GM12872 (cell line): ENCODE data around the gene ROR1.

Experiments used
- TF ChIP-seq, protein P1 (sequence below): IDR thresholded peaks from 3 replicates; pipeline ENCODE4 v1.5.1; 2011; ENCODE audit warnings: low read depth, mild to moderate bottlenecking, low read length, moderate library complexity; ENCODE audit not compliant: insufficient read depth

Gene ROR1

DNA sequence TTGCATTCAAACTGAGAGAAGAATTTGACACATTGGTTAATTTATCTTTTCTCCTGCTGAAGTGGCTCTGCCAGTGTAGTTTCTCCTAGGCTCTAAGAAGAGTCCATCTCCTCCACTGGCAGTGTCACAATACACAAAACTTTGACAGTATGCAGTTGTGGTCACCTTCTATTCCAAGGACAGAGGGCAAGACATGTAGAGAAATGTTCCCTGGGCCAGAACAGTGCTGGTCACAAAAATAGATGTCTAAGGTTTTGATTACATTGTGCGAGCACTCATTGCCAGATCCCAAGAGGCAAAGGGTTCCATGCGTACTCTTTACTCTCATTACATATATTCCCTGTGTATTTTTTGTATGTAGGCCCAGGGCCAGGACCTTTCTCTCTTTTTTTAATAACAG is 281.5 kb downstream of the ROR1 start:
- TF ChIP-seq, protein P1, sequence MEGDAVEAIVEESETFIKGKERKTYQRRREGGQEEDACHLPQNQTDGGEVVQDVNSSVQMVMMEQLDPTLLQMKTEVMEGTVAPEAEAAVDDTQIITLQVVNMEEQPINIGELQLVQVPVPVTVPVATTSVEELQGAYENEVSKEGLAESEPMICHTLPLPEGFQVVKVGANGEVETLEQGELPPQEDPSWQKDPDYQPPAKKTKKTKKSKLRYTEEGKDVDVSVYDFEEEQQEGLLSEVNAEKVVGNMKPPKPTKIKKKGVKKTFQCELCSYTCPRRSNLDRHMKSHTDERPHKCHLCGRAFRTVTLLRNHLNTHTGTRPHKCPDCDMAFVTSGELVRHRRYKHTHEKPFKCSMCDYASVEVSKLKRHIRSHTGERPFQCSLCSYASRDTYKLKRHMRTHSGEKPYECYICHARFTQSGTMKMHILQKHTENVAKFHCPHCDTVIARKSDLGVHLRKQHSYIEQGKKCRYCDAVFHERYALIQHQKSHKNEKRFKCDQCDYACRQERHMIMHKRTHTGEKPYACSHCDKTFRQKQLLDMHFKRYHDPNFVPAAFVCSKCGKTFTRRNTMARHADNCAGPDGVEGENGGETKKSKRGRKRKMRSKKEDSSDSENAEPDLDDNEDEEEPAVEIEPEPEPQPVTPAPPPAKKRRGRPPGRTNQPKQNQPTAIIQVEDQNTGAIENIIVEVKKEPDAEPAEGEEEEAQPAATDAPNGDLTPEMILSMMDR: no peak

- TF ChIP-seq, protein P1: no peak
Measured at GRCh38 chr1:64059556-64059955, 285.7 kb downstream of the ROR1 start.

DNA sequence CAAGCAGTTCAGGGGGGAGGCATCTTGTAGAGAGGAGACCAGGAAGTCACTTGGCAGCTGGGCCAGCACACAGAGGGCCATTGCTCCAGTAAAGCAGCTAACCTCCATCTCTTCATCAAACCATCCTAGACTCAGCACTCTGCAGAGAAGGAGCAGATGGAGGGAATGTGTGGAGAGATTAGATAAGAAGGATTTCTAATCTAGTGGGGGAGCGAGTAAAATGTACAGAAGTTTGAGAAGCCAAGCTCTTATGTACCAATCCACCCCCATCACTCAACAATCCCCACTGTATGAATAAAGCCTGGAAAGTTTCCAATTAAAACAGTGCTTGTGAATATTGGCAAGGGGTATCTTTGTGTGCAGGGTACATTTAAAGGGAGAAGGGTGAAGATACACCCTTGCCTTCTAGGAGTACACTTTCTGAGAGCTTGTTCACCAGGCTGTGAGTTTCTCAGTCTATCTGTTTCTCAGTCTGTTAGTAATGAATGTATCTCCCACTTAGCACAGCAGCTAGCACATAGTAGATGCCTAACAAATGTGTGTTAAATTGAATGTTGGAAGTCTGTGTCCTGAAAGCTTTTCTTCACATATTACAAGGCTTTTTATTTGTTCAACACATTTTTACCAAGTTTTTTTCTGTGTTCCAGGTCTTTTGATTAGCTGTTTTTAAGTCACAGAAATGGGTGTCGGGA is 286.9 kb downstream of the ROR1 start:
- TF ChIP-seq, protein P1: no peak

DNA sequence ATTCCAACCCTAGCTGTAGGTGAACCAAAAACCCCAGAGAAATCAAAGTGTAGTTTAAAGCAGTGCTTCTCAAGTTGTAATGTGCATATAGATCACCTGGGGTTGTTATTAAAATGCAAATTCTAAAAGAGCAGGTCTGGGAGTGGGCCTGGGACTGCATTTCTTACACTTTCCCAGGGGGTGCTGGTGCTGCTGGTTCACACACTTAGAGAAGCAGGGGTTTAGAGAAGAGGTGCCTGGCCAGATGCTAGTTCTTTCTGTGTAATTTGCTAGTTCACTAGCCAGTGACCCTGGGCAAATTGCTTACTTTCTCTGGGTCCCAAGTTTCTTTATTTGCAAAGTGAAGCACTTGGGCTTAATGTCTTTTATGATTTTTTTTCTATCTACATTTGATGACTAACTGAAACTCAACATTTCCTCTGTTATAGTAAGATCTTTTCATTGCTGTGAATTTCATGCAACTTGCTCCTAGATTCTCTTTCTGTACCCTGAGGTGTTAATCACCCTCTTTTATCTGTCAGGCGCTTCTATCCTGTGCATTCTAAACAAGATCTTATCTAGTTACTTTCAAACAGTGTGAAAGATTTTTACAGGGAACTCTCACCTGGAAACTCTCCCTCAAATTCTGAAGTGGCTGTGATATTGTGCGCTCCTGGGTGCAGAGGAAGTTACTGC is 287.8 kb downstream of the ROR1 start:
- TF ChIP-seq, protein P1: no peak

DNA sequence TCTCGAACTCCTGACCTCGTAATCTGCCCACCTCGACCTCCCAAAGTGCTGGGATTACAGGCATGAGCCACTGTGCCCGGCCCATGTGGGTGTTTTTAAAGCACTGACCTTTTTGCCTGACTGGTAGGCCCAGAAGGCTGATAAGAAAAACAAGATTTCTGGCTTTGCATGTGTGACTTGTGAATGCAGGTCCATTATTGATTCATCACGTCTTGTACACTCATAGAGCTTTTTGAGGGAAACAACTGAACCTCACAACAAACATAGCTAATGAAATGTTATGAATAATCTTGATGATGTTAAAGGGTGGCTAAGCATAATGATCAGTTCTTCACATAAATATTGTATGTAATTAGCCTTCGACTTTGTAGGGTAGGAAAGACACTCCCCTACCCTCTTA is 288.7 kb downstream of the ROR1 start:
- TF ChIP-seq, protein P1: no peak

- TF ChIP-seq, protein P1: no peak
Measured at GRCh38 chr1:64062941-64063581, 289.2 kb downstream of the ROR1 start.

DNA sequence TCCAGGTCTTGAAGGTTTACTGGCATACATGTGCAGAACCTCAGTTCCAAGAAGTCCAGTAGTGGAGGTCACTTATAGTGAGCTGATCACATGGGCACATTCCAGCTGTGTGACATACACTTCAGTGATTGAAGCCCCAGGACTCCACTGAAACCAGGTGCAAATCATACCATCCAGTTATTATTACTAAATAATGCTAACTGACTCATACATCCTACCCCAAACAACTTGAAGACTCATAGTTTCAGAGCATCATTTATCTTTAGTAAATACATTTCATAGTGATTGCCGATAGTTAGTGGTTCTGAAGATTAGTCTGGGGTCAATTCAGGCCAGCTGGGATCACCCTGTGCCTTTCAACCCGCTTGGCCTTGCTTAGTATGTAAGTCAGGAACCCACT is 291.8 kb downstream of the ROR1 start:
- TF ChIP-seq, protein P1: no peak
